NCI-H2081 treated with DMSO at 0.1 percent for 48 hours (cell line): ENCODE data around the gene ACAP2.
A peak's percentile ranks its signal among the peaks of the same experiment; 100 is the strongest.

ENCODE experiments used
- DNase-seq: peaks from one replicate; lab custom pipeline; 2025; lab: John Stamatoyannopoulos, UW

Gene ACAP2

DNA sequence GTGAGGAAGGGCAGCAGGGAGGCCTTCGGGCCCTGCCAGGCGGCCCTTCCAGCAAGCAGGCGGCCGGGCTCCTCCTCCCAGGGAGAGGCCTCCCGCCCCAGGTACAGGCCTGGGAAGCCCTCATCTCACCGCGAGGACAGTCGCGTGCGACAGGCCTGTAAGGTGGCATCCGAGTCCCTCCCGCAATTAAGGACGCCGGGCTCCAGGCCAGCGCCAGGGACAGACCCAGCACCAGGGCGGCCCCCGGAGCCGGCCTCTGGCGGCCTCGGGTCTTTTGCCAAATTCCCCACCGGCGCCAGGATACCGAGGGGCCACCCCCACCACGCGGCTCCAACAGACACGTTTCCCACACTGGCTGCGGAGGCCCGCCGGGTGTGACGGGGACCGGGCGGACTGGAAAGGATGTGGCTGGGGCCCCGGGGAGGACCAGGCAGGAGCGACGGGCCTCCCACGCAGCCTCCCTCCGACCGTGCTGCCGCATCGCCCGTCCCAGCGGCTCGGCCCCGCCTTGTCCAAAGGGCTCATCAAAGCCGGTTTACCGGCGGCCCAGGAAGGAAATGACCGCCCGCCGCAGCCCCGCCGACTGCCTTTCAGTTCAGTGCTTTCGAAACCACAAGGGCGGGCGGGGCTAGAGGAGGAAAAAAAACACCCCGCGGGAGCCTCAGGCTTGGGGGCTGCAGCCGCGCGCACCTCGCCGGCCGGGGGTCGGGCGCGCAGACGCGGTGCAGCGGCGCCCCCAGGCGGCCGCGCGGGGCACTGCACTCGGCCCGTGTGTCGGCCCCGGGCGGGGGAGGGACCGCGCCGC, 183.1 kb downstream of the ACAP2 start:
- peak; percentile 33 for DNase-seq

DNA sequence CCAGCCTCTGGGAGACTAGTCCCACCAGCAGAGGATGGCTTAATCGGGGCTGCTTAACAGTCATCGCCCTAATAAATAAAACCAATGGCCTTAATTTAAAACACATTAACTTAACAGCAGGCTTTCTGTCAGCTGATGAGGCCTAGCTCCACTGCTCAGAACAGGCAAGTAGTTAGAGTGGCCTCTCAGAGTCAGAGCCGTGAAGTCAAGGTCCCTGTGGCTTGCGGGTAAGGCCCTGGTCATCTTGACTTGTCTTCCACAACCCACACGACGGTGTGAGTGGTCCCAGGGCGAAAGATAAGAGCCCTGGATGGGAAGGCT, 183.7 kb downstream of the ACAP2 start:
- DNase-seq, result no peak

DNA sequence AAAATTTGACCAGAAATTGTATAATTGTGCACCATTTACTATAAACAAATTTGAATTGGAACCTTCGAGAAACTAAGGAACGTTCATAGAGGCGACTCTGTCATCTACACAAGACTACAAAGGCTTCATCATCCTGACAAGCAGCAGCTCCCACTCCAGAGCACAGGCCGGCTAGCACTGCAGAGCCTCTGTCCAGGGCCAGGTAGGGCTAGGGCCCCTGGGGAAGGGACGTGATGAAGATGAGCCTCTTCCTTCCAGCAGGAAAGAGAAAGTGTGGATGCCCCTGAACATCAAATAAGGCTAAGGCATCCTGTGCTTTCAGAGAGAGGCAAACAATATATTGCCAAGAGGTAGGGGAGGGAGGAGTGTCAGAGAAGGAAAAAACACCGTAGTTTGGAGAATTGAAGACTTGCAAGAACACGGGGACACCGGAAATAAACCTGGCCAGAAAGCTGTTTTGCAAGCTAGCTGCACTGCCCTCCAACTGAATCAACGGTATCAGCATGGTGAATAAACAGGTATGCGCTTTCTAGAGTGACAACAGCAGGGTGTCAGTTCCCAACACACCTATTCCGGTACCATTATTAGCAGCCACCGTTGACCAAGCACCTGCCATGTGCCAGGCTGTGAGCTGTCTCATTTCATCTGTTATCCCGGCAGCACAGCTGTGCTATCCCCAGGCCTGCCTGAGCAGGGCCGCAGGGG, 184.2 kb downstream of the ACAP2 start:
- peak; percentile 49 for DNase-seq

DNA sequence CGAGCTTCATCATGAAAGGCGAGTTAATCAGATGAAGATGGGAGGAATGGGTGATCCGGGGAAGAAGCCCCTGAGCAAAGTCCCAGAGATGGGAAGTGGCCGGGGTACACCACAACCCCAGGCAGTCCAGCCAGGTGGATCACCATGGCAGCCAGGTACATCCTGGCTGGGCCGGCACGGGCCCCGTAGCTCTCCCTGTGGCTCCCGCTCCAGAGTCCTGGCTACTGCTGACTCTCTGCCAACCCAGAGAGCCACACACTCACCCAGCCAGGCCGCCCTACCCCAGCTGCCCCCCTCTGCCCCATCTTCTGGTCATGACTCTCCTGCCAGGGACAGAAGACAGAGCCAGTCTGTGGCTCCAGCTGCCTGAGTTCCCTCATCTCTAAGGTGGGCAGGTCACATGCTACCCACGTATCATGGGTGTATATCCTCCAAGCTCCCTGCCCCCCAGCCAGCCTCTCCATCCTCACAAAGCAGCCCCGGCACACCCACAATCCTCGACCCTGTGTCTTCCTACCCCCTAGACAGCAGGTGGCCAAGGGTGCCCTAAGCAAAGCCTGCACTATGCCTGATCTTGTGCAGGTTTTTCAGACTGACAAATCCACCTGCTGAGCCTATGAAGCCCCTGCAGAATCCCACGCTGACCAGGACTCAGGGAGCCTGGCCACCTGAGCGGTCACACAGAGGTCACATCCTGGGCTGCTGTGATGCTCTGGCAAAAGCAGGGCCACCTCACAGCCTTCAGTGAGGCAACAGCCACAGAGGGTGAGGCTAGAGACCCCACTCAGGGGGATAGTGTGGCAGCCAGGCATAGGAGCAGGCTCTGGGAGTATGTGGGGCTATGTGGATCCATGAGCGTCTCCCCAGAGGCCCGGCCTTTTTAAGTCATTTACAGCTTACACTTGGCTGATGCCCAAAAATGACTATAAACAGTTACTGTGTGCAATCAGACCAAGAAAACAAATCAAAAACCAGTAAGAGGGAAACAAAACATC, 185.1 kb downstream of the ACAP2 start:
- no peak for DNase-seq

DNA sequence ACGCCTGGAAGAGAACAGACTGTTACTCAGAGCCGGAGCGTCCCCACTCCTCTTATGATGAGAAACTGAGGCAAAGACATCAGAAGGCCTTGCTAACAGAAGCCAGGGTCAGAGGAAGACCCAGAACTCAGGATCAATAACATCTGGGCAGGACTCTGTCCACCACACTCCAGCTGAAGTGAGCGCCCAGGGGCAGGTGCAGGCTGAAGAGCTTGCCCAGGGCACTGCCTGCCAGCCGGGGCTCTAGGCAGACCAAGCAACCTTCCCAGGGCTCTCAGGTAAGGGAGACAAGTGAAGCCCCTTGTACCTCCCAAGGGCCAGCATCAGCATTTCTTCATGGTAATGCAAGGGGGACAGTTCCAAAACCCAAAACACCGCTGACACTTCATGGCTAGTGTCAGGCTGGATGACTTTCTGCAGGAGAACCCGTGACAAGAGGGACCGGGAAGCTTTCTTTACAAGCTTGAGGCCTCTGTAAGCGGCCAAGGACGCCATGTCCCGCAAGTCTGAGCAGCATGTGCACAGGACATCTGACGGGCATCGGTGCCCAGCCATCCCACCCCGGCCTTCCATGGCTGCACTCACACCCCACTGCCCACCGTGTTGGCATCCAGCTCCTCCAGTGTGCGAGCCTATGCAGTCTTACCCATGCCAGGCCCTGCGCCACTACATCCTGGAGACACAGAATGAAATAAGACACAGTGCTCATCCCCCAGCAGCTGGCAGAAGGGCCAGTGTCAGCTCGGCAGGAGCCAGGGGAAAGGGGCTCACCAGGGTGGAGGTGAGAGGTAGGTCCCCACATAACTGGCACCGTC, 186.0 kb downstream of the ACAP2 start:
- no peak for DNase-seq

DNA sequence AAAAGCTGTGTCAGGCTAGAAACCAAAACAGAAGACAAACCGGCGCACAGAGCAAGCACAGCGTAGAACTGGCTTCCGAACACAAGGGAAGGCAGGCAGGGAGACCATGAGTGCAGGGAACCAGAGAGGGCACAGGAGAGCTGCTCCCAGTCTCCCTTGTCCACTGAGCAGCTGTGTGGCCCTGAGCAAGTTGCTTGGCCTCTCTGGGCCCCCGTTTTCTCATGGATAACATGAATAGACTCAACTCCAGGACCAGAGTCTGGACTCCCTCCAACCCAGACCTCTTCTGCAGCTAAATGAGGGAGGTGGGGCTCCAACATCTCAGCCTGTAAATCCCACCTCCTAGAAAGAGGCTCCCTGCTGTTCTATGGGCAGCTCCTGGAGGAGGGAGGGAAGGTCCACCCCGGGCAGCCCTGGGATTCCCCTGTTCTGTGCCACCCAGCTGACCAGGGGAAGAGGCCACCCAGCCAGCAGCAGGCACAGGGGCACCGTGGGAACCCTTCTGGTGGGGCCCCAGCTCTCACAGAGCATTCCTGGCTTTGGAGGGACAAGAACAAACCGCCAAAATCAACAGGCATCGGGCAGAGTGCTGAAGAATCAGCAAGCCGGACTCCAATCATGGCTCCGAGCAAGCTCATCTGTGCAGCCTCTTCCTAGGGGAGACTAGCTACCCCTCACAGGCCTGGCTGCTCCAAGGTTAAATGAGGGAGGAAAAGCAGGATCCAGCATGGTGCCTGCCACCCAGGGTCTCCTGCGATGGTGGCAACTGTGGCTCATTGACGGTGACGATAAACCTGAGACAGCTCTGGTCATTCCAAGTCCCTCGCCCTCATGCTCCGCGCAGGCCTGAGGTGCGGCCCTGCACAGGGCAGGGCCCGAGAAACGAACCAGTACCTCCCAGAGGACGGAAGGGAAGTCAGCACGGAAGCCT, 187.0 kb downstream of the ACAP2 start:
- DNase-seq, result no peak

DNA sequence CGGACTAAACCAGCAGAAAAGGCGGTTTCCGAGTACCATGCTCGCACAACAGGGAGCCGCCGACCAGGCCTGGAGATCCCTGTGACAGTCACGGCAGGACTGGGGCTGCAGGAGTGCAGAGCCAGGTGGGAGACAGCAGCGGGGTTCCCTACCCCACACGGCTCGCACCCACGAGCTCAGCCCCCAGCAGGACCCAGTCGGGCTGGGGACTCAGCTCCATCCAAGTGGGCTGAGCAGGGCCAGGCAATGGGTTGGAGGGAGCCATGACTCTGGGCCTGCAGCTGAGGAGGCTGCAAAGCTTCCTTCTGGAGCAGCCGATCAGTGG, 187.7 kb downstream of the ACAP2 start:
- no peak for DNase-seq

DNA sequence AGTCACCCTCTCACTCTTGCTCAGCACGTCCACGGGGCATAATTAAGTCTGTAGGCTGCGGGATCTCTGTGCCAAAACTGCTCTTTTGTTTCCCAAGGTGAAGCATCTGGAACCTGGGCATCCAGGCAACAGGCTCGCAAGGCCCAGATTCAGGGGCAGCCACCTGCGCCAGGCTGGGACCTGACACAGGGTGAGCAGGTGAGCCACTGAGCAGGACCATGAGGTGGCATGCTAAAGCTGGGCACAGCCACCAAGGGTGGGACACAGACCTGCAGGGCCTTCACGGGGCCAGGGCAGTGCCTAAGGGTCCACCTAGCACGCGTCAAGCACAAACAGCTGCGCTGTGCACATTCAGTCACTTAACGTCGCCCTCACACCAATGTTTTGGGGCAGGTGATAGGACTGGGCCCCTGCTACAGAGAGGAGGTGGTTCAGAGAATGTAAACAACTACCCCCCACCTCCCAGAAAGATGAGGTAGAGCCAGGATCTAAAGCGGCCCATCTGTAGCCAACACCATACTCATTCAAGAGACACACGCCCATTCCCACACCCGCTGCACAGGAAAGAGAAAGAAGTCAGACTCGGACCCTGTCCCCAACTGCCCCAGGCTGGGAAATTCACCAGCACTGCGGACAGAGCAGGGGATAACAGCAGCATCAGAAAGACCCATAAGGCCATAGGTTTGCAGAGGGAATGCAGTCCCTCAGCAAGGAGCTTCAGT, 188.2 kb downstream of the ACAP2 start:
- no peak for DNase-seq

DNA sequence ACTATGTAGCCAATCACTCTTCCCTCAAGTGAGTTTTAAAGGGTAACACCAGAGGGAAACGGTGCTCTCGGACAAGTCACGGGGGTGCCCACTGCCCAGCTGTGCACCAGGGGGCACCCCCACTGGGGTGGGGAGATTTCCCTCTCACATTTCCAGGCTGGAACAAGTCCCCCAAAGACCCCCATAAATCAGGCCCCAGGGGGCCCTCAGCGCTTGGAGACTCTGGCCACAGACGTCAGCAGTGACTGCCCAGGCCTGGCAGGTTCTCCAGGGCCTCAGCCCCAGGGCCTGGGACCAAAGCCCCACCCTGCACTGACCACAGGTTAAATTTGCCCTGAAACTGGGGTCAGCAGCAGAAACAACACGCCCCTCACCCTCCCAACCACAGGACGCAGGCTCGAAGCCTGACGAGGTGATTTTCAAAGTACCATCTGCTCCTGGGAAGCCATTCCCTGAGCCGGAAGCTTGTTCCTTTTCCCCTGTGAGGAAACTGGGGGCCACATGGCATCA, 188.8 kb downstream of the ACAP2 start:
- no peak for DNase-seq

DNA sequence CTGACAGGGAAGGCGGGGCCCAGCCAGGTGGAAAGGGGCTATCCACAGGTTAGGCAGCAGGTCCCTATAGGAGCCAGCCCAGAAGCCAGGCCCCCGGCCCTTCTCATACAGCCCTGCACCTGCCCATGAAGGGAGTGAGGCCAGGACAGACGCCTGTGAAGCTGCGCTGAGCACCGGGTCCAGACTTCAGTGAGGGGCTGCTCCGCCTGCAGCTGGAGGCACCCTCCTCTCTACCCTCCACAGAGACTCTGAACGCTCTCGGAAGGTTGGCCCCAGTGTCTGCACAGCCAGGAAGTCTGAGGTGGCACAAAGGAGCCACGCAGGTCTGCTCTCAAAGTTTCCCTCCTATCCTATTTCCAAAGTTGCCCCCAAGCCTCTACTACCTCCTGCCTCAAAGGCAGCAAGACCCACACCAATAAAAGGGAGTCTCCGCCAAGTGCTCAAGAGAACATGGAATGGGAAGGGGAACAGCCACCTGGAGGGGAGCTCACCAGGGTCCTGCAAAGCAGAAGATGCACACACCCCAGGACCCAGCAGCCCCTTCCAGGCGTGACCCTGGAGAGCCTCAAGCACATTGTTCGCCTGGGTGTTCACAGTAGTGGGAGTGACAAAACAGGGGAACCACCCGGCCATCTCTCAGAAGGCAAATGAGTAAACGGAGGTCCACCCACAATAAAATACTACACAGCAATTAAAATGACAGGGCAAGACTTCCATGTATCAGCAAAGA, 191.3 kb downstream of the ACAP2 start:
- DNase-seq, result no peak

DNA sequence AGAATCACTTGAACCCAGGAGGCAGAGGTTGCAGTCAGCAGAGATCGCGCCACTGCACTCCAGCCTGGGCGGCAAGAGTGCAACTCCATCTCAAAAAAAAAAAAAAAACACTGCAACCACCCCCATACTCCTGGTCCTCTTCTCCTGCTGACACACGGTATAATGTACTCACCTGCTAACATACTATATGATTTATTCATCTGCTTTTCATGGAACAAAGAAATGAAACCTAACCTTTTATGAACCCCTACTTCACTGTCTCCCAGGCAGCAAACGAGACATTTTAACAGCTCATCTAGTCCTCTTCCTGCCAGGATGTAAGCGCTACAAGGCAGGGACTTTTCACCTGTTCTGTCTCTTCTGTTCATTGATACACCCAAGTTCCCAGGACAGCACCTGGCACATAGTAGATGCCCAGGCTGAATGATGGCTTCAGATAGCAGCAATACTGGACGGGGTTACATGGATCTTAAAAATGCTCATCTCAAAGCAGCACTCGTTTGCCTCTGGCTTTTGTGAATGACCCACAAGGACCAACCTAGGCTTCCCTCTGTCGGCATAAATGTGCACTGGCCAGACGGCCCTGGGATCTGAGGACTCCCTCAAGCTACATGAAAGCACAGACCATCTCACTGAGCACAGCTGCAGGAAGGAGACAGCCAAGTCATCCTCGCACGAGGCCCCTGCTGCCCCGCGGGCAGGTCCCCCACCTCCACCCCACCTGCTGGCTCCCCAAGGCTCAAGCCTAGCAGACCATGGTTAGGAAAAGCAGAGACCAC, 192.2 kb downstream of the ACAP2 start:
- peak; percentile 30 for DNase-seq

DNA sequence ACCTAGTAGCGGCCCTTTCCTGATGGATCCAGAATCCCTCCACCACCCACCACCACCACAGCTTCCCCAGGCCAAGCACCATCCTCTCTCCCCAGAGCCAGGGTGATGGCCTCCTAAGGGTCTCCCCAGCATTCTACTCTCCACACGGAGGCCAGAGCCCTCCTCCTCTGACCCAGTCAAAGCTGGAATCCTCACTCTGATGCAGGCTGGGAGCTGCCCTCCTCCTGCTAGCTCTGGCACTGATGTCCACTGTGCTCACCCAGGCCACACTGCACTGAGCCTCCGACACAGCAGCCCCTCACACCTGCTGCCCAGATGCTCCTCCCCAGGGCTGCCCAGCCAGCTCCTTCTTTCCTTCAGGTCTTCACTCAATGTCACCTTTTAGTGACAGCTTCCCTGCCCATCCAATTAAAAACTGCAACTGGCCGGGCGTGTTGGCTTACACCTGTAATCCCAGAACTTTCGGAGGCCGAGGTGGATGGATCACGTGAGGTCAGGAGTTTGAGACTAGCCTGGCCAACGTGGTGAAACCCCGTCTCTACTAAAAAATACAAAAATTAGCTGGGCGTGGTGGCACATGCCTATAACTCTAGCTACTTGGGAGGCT, 192.9 kb downstream of the ACAP2 start:
- no peak for DNase-seq

DNA sequence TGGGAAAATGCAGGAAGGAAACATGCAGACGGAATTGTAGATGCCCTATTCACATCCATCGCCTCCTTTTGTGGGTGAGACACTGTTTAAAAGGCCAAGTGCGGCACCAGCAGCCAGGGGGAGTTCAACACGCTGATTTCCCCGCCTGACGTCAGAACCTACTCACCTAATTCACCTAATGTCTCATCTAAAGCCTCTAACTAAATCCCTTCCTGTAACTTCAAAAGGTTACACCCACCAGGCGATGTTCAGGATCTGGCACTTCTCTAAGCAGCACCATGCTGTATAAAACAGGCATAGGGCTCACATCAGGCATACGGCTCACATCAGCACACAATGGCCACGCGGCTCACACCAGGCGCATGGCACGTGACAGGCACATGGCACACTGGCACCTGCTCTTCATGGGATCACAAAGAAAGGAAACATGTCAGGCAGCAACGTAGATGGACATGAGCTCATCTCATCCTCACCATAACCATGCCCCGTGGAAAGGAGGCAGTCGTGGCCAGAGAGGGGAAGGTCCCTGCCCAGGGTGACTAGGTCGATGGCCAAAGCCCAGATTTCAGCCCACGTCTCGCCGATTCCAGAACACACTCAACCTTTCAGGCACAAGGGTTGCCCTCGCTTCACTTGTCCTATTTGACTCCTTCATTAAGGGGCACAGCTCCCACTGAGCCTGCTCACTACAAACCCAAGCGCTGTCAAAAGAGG, 193.6 kb downstream of the ACAP2 start:
- no peak for DNase-seq

DNA sequence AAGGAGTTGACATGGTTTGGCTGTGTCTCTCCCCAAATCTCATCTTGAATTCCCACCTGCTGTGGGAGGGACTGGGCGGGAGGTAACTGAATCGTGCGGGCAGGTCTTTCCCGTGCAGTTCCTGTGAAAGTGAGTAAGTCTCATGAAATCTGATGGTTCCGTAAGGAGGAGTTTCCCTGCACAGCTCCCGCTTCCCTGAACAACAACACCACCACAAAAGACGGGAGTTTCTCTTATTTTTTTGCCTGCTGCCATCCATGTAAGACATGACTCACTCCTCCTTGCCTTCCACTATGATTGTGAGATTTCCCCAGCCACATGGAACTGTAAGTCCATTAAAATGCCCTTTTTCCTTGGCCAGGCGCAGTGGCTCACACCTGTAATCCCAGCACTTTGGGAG, 194.5 kb downstream of the ACAP2 start:
- no peak for DNase-seq

DNA sequence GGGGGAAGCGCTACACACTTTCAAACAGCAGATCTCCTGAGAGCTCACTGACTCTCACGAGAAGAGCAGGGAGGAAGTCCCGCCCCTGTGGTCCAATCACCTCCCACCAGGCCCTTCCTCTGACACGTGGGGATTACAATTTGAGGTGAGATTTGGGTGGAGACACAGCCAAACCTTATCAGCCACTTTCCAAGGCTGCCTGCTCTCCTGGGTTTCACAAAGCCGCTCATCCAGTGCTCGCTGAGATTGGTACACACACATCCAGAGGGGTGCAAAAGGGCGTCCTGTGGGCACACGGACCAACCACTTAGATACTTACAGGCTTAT, 195.0 kb downstream of the ACAP2 start:
- no peak for DNase-seq

DNA sequence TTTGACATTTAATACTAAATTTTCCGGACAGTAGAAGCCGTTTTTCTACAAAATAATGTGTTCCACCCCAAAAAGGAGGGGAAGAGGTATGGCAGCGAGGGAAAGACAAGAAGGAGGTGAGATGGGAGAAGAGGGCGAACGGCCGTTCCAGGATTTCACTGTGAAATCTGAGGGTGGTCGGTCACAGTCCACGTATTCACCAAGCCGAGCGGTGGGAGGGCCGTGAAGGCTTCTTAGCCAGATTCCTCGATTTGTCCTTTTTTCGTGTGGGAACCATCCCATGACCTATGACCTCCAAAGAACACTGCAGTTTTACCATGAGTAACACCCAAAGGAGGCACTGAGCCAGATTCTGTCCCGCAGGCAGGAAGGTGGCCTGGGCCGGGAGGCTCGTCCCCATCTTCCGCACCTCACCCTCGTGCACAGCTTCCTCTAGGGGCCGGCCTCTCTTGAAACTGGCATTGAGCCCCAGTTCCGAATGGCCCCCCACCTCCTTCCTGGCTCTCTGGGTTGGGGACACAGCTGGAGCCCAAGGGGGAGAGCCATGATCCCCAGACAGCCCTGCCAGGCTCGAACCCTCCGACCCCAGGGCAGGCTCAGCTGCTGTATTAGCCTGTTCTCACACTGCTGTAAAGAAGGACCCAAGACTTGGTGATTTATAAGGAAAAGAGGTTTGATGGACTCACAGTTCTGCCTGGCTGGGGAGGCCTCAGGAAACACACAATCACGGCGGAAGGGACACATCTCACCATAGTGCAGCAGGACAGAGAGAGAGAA, 195.5 kb downstream of the ACAP2 start:
- DNase-seq, result no peak

DNA sequence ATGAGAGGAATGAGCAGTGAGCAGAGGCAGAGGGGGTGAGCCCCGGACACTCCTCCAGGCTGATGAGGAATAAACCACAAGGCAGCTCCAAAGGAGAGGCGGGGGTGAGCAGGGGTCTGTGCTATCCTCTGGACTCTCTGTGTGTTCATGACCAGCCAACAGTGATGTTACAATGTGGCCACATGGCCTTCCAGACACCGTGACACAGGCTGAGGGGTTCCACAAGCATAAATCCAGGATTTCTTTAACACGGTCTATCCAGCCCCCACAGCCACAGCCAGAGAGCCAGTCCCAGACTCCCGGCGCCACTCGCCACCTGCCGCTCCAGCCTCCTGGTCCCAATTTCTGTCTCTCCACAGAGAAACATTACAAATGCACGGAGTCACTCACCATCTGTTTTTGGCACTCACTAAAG, 196.2 kb downstream of the ACAP2 start:
- no peak for DNase-seq
